A673 (cell line): Measurements from ENCODE around the gene AIP.

Experiments used
- CTCF ChIP-seq: fragments of 300-800, 200-600 bp; sonication (generic); conservative IDR thresholded peaks from 2 replicates; pipeline ENCODE4 v1.5.1; 2017; ENCODE audit warnings: low read depth, mild to moderate bottlenecking, antibody characterized with exemption, low read length, moderate library complexity, mixed read lengths
- EZH2 ChIP-seq: fragments of 200-600 bp; sonication (generic); IDR thresholded peaks from 2 replicates; pipeline ENCODE4 v1.6.1; 2017; ENCODE audit warnings: borderline replicate concordance, low read depth, mild to moderate bottlenecking, mixed read lengths, antibody characterized with exemption, low read length; ENCODE audit not compliant: poor library complexity, severe bottlenecking

- TF ChIP-seq CTCF (no peak), EZH2 (no peak)
These were observed 14.8 kb upstream of the AIP start for GRCh38 chr11:67468056-67468455.
